ENCODE results near the gene ADCY10.

DNA sequence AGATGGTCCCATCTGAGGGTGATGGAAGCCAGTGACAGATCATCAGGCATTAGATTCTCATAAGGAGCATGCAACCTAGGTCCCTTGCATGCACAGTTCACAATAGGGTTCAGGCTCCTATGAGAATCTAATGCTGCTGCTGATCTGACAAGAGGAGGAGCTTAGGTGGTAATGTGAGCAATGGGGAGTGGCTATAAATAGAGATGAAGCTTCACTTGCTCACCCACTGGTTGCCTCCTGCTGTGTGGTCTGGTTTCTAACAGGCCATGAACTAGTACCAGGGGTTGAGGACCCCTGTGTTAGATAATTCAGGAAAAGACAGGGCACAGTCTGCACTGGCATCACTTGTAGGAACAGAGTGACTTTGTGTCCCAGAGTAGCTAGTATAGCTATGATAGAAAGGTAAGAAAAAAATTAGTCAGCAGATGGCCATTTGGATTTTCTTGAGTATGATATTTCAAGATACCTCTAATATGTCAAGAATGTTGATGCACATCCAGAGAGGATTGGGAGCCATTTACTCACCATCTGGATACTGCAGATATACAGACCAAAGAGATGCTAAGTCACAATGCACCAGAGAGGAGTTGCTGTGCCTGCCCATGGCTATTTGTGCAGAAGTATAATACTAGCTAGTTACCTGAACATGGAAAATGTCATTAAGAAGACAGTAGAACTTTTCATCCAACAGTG is 53.6 kb downstream of the ADCY10 start:
- TF ChIP-seq POLR2AphosphoS5 (IDR thresholded peaks at IDR 0.05; ENCODE audit: low read depth, low read length), result no peak
- no peak for TF ChIP-seq SIN3A (IDR thresholded peaks at IDR 0.05; ENCODE audit: borderline replicate concordance, insufficient read depth, low read depth, low read length)
- TF ChIP-seq CTCF (IDR thresholded peaks at IDR 0.05), result no peak
